K562 (cell line): Measurements from ENCODE around the gene LIF. TPM values are rescaled to one million over a fixed set of nuclear protein-coding genes. Genes with fewer than 3 reads are reported as not detected.

ENCODE experiments used
- ATAC-seq: fragments of 200-7000 bp; cut with Tn5 transposase; 3 replicates; pipeline ENCODE4 v1.9.1; 2020; ENCODE audit warnings: moderate library complexity
- BruUV-seq: library from RNA; stranded (reverse); fragments of 400-500 nt; replicated peaks from 2 replicates; lab custom pipeline; 2021; lab: Mats Ljungman, UMichigan
- CTCF ChIA-PET: fragments of 300-600 bp; formaldehyde crosslinking; extraction: SDS; loops from one replicate; lab custom pipeline; 2021; ENCODE audit warnings: low intra/inter-chr PET ratio; lab: Yijun Ruan, JAX
- POLR2A ChIA-PET: fragments of 300-600, 350-650 bp; sonication (Branson Sonifier 250); formaldehyde crosslinking; extraction: SDS; loops from one replicate; lab custom pipeline; 2021; ENCODE audit warnings: antibody characterized with exemption, inconsistent platforms; lab: Yijun Ruan, JAX
- DNase-seq, 4 experiments: peaks; one replicate each; pipeline versions ENCODE4 v3.0.0 to v3.0.0-alpha.2; 2011 to 2018; ENCODE audit warnings: low spot score in 3 of 4, mixed read lengths in 3 of 4; ENCODE audit errors: extremely low read depth in 1 of 4
- FAIRE-seq: peaks from 2 replicates; lab custom pipeline; 2011; peaks lifted over from hg19 to GRCh38; lab: Jason Lieb, UNC
- H2AFZ ChIP-seq: 2 replicates; pipeline ENCODE4 v1.6.0; 2011; ENCODE audit warnings: low read depth, low read length, control low read depth, inconsistent platforms
- H3K27ac ChIP-seq: fragments of 200-600 bp; 3 replicates; pipeline ENCODE4 v1.8.0; 2011; ENCODE audit warnings: low read depth, mild to moderate bottlenecking, control low read depth, inconsistent platforms, low read length, moderate library complexity, mixed read lengths; ENCODE audit errors: extremely low read depth
- H3K27me3 ChIP-seq, 2 experiments: fragments of 300-600 bp in 1 of 2; 2 replicates in 1 of 2; 3 replicates in 1 of 2; pipeline versions ENCODE4 v1.6.0 to v1.8.0; 2011; ENCODE audit warnings: inconsistent platforms in 2 of 2, low read length in 2 of 2, mild to moderate bottlenecking in 1 of 2, mixed read lengths in 1 of 2, moderate library complexity in 1 of 2; ENCODE audit not compliant: control insufficient read depth in 2 of 2, insufficient read depth in 2 of 2
- H3K36me3 ChIP-seq: fragments of 300-600 bp; 3 replicates; pipeline ENCODE4 v1.8.0; 2011; ENCODE audit warnings: mild to moderate bottlenecking, low read length, inconsistent platforms; ENCODE audit not compliant: control insufficient read depth, insufficient read depth
- H3K4me1 ChIP-seq, 2 experiments: fragments of 200-600 bp in 1 of 2; replicated peaks in 1 of 2; 2 replicates in 1 of 2; 3 replicates in 1 of 2; pipeline versions ENCODE4 v1.5.1 to v1.8.0; 2011; ENCODE audit warnings: inconsistent platforms in 2 of 2, low read length in 2 of 2, mild to moderate bottlenecking in 1 of 2, mixed read lengths in 1 of 2, moderate library complexity in 1 of 2; ENCODE audit not compliant: control insufficient read depth in 2 of 2, insufficient read depth in 2 of 2
- H3K4me2 ChIP-seq: 2 replicates; pipeline ENCODE4 v1.6.1; 2011; ENCODE audit warnings: low read length, control low read depth, inconsistent platforms, mixed read lengths; ENCODE audit not compliant: insufficient read depth
- H3K4me3 ChIP-seq: fragments of 200-600 bp; sonication (generic), shearing (Covaris generic); 2 replicates; pipeline ENCODE4 v1.5.1; 2016; ENCODE audit warnings: control low read depth, inconsistent platforms
- H3K79me2 ChIP-seq: fragments of 200-600 bp; 3 replicates; pipeline ENCODE4 v1.8.0; 2011; ENCODE audit warnings: low read length, inconsistent platforms; ENCODE audit not compliant: control insufficient read depth, insufficient read depth
- H3K9ac ChIP-seq, 2 experiments: 2 replicates each; pipeline versions ENCODE4 v1.6.0 to v1.6.1; 2011; ENCODE audit warnings: low read depth in 2 of 2, low read length in 2 of 2, control low read depth in 1 of 2, inconsistent platforms in 1 of 2, mild to moderate bottlenecking in 1 of 2, mixed read lengths in 1 of 2; ENCODE audit not compliant: insufficient read depth in 1 of 2
- H3K9me1 ChIP-seq: one replicate; pipeline ENCODE4 v1.6.0; 2011; ENCODE audit warnings: inconsistent platforms, mild to moderate bottlenecking, low read length, moderate library complexity; ENCODE audit not compliant: control insufficient read depth, insufficient read depth
- H3K9me3 ChIP-seq: replicated peaks from 2 replicates; pipeline ENCODE4 v1.5.1; 2011; ENCODE audit warnings: low read depth, low read length, inconsistent platforms; ENCODE audit not compliant: control insufficient read depth, insufficient read depth
- H4K20me1 ChIP-seq: replicated peaks from 2 replicates; pipeline ENCODE4 v1.6.1; 2011; ENCODE audit warnings: low read length, inconsistent platforms, mixed read lengths; ENCODE audit not compliant: control insufficient read depth, insufficient read depth
- BRD4 ChIP-seq: fragments of 200-600 bp; sonication (generic); IDR thresholded peaks from 2 replicates; pipeline ENCODE4 v1.6.1; 2017; ENCODE audit warnings: inconsistent platforms
- CBFA2T3 ChIP-seq: fragments of 450-650 bp; IDR thresholded peaks from 2 replicates; pipeline ENCODE4 v1.6.1; 2017
- CBFB ChIP-seq: sonication (generic); formaldehyde crosslinking; IDR thresholded peaks from 2 replicates; pipeline ENCODE4 v1.4.0; 2020; ENCODE audit warnings: mild to moderate bottlenecking, missing genetic modification reagents
- ESRRB ChIP-seq: fragments of 250-450 bp; sonication (Bioruptor Pico); IDR thresholded peaks from 2 replicates; pipeline ENCODE4 v1.5.0; 2020; ENCODE audit warnings: mild to moderate bottlenecking, moderate library complexity, borderline replicate concordance
- GATAD2A ChIP-seq: fragments of 450-650 bp; IDR thresholded peaks from 2 replicates; pipeline ENCODE4 v1.6.1; 2017
- MCM5 ChIP-seq: fragments of 450-650 bp; IDR thresholded peaks from 2 replicates; pipeline ENCODE4 v1.6.1; 2016; ENCODE audit warnings: low read depth
- NELFE ChIP-seq: IDR thresholded peaks from 2 replicates; pipeline ENCODE4 v1.6.1; 2011; ENCODE audit warnings: mild to moderate bottlenecking; ENCODE audit not compliant: insufficient read depth, insufficient read length
- NR2C1 ChIP-seq, 2 experiments: fragments of 450-650 bp; IDR thresholded peaks; 2 replicates each; pipeline ENCODE4 v1.6.1; 2017; ENCODE audit warnings: mild to moderate bottlenecking in 2 of 2, antibody characterized with exemption in 1 of 2, inconsistent platforms in 1 of 2, missing compliant biosample characterization in 1 of 2, missing genetic modification characterization in 1 of 2
- PHF8 ChIP-seq: fragments of 200-600 bp; sonication (generic); IDR thresholded peaks from 2 replicates; pipeline ENCODE4 v1.6.1; 2012; ENCODE audit warnings: mixed run types, mild to moderate bottlenecking, inconsistent platforms, low read length, moderate library complexity, borderline replicate concordance
- POLR2AphosphoS2 ChIP-seq: IDR thresholded peaks from 2 replicates; pipeline ENCODE4 v1.6.1; 2012; ENCODE audit warnings: low read length, improper control_type of control experiment
- RNF2 ChIP-seq: sonication (generic); IDR thresholded peaks from 2 replicates; pipeline ENCODE4 v1.6.1; 2016
- SMARCC2 ChIP-seq: fragments of 450-650 bp; IDR thresholded peaks from 2 replicates; pipeline ENCODE4 v1.6.1; 2017; ENCODE audit warnings: antibody characterized with exemption, moderate library complexity, mild to moderate bottlenecking, low read depth
- SMARCE1 ChIP-seq: fragments of 450-650 bp; IDR thresholded peaks from 2 replicates; pipeline ENCODE4 v1.7.1; 2016; ENCODE audit warnings: mild to moderate bottlenecking
- WGBS: fragments of 100-300 bp; shearing (Covaris generic); methylation state at CpG from one replicate; pipeline ENCODE4 v1.1.6; 2016; ENCODE audit warnings: low coverage, mixed read lengths; ENCODE audit not compliant: insufficient coverage; ENCODE audit errors: missing lambda C conversion rate; 5-methylcytosine and 5-hydroxymethylcytosine counted together
- in situ Hi-C: fragments of 300-500 bp; cut with MboI; formaldehyde crosslinking; loops from 4 replicates; pipeline ENCODE4 v1.15.0; 2018; ENCODE audit warnings: inconsistent platforms, mixed read lengths
- intact Hi-C: fragments of 100-400 bp; cut with micrococcal nuclease; formaldehyde crosslinking; loops from 2 replicates; pipeline ENCODE4 v1.14.2; 2022
- polyA plus RNA-seq, 8 experiments: library from polyadenylated mRNA; depleted of rRNA in 4 of 8; stranded (reverse) in 5 of 8; unstranded in 3 of 8; fragments of >200 nt; fragmentation: Nextera tagmentation in 2 of 8; fragmentation: Illumina TruSeq in 1 of 8; extraction: Ambion mirVana in 2 of 8; extraction: Trizol in 1 of 8; gene quantifications; 2 replicates each; pipeline versions ENCODE4 v1.2.1 to v1.2.3, GENCODE V29; 2011 to 2014; ENCODE audit warnings: inconsistent platforms in 1 of 8, missing spikeins in 1 of 8
- total RNA-seq, 7 experiments: library from RNA; depleted of rRNA in 6 of 7; stranded (reverse); fragments of >200 nt in 6 of 7; fragmentation: Illumina TruSeq in 2 of 7; extraction: Trizol in 2 of 7; gene quantifications; 2 replicates each; pipeline versions ENCODE4 v1.2.1 to v1.2.3, GENCODE V29; 2011 to 2021; ENCODE audit warnings: low replicate concordance in 1 of 7
- TF ChIP-seq, protein P1 (sequence below): fragments of 150-350 bp; IDR thresholded peaks from 2 replicates; pipeline ENCODE4 v1.6.1; 2014; ENCODE audit warnings: low read depth, mild to moderate bottlenecking, low read length, borderline replicate concordance
- TF ChIP-seq, protein P2 (sequence below): fragments of 250-450 bp; sonication (Bioruptor Pico); IDR thresholded peaks from 2 replicates; pipeline ENCODE4 v1.6.1; 2021; ENCODE audit warnings: mild to moderate bottlenecking

The LIF gene
- total and polyA plus RNA-seq, 9 of the 15 experiments (the other 6 are each of a cell fraction or from before 2014, with no cell fraction given) = 0.05 to 0.39 (median 0.18) TPM; not detected in 3

DNA sequence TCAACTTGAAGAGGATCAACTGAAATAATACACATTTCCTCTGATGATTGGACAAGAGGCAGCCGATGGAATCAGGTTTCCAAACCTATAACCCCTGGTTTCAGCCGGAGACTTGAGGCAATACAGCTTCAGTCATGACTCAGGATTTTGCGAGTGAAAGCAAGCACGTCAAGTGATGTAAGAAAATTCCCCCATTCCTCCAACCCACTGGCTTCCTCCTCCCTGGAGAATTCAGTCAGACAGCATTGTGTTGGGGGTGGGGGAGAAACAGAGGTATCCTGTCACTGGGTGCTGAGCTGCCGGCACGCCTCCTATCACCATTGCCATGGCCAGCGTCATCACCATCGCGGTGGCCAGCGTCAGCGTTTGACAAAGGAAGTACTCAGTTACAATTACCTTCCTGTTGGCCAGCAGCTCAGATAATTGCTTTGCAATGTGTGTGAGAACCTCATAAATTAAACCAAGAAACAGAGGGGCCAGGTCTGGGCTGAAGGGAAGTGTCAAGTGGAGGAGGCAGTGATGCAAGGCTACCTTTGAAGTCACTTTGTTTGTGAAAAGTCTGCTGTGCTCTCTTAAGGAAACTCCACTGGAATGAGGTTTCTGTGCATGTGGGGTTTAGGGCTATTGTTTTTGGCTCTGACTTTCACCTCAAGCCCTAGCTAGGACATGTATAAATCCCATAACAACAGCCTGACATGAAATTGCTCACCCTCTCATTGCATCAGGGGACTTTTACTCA is 50.2 kb downstream of the LIF start:
- in situ Hi-C loops (no loop called here), intact Hi-C loops (no loop called here)
- no peaks in the 10 kb centered on the region for H3K9me1 ChIP-seq
- no peak overlapping the region for H3K4me3 ChIP-seq
- no peaks in the 10 kb centered on the region for H3K9me3 ChIP-seq
- no peak overlapping the region for H3K9ac ChIP-seq
- peak; percentile 91 for ATAC-seq
- BruUV-seq = no TSS peak
- peak overlapping the region; percentile 36; the same call in 1 of the 3 replicates for H3K27ac ChIP-seq
- DNase-seq = peak; percentile 27 to 70 (median 38)
- H3K4me1 ChIP-seq = peaks cover 0 to 19% of the 10 kb centered on the region in 2 experiments; a peak in 3 of 5 replicates
- ChIA-PET POLR2A (interaction anchor here (0.8 to 1.0 kb wide), 2 partner anchors 12 to 76 kb away, joined by 3 to 4 read pairs; no protein-coding TSS in a partner anchor), CTCF (no interaction called here)
- H3K27me3 ChIP-seq = no peaks in the 10 kb centered on the region
- no peaks in the 10 kb centered on the region for H4K20me1 ChIP-seq
- no peaks in the 10 kb centered on the region for H3K36me3 ChIP-seq
- peak; percentile 69 for FAIRE-seq
- peak overlapping the region; percentile 83 for H2AFZ ChIP-seq
- no peaks in the 10 kb centered on the region for H3K79me2 ChIP-seq
- 4% methylated on average over 11 of the region's 11 CpGs for WGBS
- H3K4me2 ChIP-seq = peak overlapping the region; percentile 43
- TF ChIP-seq CBFA2T3 (0 out of 2 replicates have a peak, but pooled peaks have one; percentile 9), MCM5 (no peak), GATAD2A (no peak), CBFB (CRISPR knock-in tag) (no peak), SMARCE1 (no peak), RNF2 (no peak), SMARCC2 (no peak), POLR2AphosphoS2 (no peak), NELFE (no peak), BRD4 (no peak), ESRRB (CRISPR knock-in tag) (no peak), NR2C1 (IDR thresholded peaks at IDR 0.05) (0 out of 2 replicates have a peak, but pooled peaks have one; percentile 41), NR2C1 (tag; IDR thresholded peaks at IDR 0.05) (peak; percentile 85), PHF8 (no peak)
- TF ChIP-seq, protein P1, sequence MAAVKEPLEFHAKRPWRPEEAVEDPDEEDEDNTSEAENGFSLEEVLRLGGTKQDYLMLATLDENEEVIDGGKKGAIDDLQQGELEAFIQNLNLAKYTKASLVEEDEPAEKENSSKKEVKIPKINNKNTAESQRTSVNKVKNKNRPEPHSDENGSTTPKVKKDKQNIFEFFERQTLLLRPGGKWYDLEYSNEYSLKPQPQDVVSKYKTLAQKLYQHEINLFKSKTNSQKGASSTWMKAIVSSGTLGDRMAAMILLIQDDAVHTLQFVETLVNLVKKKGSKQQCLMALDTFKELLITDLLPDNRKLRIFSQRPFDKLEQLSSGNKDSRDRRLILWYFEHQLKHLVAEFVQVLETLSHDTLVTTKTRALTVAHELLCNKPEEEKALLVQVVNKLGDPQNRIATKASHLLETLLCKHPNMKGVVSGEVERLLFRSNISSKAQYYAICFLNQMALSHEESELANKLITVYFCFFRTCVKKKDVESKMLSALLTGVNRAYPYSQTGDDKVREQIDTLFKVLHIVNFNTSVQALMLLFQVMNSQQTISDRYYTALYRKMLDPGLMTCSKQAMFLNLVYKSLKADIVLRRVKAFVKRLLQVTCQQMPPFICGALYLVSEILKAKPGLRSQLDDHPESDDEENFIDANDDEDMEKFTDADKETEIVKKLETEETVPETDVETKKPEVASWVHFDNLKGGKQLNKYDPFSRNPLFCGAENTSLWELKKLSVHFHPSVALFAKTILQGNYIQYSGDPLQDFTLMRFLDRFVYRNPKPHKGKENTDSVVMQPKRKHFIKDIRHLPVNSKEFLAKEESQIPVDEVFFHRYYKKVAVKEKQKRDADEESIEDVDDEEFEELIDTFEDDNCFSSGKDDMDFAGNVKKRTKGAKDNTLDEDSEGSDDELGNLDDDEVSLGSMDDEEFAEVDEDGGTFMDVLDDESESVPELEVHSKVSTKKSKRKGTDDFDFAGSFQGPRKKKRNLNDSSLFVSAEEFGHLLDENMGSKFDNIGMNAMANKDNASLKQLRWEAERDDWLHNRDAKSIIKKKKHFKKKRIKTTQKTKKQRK = no peak
- TF ChIP-seq, protein P2, sequence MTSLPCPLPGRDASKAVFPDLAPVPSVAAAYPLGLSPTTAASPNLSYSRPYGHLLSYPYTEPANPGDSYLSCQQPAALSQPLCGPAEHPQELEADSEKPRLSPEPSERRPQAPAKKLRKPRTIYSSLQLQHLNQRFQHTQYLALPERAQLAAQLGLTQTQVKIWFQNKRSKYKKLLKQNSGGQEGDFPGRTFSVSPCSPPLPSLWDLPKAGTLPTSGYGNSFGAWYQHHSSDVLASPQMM (CRISPR knock-in tag) = no peak
